GM12872 (cell line): ENCODE data around the gene NEK5.

Experiments used
- CTCF ChIP-seq: IDR thresholded peaks from 3 replicates; pipeline ENCODE4 v1.5.1; 2011; ENCODE audit warnings: low read depth, mild to moderate bottlenecking, low read length, moderate library complexity; ENCODE audit not compliant: insufficient read depth

Gene NEK5

DNA sequence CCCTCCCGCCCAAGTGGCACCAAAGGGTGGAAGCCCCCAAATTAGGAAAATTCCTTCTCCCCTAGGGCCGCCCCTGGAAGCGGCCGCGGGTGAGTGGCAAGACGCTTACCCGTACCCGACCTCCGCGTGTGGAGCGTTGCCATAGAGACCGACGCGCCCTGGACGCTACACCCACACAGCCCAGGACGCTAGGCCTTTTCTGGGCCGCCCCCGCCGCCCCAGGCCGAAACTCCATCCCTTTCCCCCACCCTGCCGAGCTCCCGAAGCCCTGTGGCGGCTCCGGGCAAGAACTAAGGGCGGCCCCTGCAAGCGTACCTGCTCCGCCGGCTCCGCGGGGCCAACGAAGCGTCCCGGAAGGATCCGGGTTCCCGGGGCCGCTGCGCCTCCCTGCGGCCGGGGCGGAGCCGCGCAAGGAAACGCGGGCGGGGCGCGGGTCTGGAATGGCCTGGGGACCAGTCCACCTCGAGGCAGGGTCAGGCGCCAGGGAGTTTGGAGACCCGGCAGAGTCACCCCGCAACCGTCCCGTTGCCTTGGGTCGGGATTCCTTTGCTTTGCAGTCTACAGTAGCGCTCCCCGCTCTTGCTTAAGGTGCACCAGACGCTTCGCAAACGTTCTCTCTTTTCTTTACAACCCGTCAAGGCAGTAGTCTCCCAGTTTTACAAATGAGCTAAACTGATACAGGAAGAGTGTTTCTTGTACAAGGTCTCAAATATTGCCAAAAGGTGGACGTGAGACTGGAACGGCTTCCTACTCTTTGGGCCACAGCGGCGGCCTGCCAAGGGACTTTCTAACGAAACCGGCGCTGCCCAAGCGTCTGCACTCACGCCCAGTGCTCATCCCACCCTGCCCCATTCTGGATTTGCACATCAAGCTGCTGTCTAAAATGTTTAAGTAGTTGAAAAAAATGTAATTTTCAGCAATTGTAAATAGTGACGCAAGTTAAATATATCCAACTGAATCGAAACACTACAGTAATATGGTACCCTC lies at the start of gene NEK5:
Gene NEK5, minus strand, starts transcription at position 360 of the 987 bp plus-strand sequence. CDS start 1,591 bp downstream, outside the sequence.
- TF ChIP-seq CTCF, result peak; percentile 66

GRCh38 chr13:52177276-52177675 lies 48.4 kb upstream of the NEK5 start:
- no peak for TF ChIP-seq CTCF

DNA sequence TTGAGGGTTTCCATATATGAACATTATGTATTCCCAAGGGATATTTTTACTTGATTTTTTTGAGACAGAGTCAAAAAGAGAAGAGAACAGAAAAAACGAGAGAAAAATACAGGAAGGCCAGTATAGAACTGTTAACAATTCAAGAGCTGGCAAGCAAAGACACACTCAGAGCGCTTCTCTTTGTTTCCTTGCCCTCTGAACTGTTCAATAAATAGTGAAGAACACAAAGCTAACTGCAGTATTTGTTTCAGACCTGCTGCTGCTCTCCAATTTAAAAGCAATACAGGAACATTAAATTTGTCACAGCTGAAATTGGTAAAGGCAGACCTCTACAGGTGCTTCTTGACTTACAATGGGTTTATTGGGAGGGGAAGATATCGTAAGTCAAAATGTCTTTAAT lies 44.5 kb upstream of the NEK5 start:
- no peak for TF ChIP-seq CTCF

- no peak for TF ChIP-seq CTCF
Observed at GRCh38 chr13:52169839-52170238, 41.0 kb upstream of the NEK5 start.

- TF ChIP-seq CTCF, result no peak
Observed at GRCh38 chr13:52165411-52165810, 36.5 kb upstream of the NEK5 start.

- no peak for TF ChIP-seq CTCF
Observed at GRCh38 chr13:52164989-52165388, 36.1 kb upstream of the NEK5 start.

DNA sequence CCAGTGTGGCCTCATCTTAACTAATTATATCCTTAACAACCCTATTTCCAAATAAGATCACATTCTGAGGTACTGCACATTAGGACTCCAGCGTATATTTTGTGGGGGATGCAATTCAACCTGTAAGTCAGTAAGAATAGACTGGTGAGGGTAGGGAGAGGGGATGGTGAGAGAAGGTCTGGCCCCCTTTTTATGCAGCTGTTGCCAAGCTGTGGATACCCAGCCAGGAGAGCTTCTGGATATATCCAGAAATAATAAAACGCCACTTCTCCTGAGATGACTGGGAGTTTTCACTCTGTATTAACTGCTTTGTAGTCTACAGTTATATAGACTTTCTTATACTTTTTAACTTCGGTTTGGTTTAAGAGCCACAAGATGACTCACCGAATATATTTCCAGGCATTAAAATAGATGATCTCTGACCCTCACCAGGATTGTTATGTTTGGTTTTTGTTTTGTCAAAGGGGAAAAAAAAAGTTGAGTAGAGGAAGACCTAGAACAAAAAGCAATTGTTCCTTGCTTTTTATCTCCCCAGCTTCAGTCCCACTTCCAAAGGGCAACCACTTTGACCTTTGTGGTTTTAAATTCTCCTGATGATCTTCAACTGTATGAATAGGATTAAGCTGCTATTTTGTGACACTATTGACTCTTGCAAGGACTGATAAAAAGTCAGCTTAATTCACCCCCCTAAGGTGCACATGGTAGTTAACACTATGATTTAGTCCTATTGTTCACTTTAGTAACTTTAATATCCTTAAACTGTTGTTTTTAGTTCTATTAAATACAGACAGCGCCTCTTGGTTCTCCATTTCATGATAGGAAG lies 33.6 kb upstream of the NEK5 start:
- TF ChIP-seq CTCF, result no peak
